GM21367 (cell line): Measurements from ENCODE around the gene LBHD2.
"Not testable (repeated sequence)": the region's sequence is repeated elsewhere in the genome, so short reads cannot be mapped to it uniquely, and the experiment has no call there.

ENCODE experiments used
- ATAC-seq: cut with Tn5 transposase; IDR thresholded peaks from one replicate; pipeline ENCODE4 v1.9.1; 2021; ENCODE audit not compliant: unreplicated experiment

The LBHD2 gene

DNA sequence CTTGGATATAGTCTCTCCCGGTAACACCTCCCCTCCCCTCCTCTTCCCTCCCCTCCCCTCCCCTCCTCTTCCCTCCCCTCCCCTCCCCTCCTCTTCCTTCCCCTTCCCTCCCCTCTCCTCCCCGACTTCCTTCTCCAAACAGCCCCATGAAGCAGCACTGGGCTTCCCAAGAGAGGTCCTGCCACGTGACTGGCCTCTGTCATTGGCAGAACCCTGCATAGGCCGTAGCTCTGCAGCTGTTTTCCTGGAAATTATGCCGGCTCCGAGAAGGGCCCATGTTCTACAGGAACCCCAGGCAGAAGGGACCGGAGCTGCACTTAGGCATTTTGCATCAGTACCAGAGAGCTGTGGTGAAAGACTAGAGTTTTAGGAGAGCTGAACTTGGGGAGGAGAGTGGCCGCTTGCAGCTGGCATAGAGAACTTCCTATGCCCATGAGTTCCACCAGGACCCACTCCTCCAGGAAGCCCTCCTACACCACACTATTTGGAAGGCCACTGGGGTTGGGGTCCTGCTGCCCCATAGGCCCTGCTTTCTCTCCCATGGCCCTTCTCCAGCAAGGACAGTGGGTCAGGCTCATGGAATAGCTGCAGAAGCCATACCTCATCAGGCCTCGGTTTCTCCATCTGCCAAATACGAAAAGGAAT lies 34.1 kb downstream of the LBHD2 start:
- ATAC-seq: no peak

DNA sequence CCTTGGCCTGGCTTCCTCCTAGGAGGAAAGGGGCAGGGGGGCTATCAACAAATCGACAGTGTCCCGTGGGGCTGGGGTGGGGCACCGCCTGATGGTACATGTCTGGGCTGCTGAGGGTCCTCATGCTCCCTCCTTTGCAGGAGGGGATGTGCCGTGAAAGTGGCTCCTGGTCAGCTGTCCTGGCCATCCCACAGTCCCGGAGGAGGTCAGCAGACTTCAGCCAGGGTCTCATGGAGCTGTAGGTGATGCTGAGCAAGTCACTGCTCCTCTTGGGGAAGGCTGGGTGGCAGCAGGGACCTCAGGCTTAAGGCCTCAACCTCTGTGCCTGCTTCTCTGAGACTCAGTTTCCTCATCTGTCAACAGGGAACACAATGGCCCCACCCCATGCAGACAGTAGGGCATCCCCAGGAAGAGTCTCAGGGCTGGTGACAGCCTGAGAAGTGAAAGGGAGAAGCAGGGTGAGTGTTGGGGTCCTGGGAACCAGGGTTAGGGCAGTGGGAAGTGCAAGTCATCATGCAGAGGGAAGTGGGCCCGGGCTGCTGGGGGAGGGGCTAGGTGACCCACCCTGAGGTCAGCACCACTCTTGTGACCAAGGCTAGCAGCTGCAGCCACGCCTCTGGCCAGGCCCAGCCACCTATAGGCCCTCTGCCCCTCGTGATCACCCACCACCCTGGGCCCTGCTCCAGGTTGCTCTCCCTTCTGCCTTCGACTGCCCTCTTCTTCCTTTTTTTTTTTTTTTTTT lies 34.8 kb downstream of the LBHD2 start:
- no peak for ATAC-seq

DNA sequence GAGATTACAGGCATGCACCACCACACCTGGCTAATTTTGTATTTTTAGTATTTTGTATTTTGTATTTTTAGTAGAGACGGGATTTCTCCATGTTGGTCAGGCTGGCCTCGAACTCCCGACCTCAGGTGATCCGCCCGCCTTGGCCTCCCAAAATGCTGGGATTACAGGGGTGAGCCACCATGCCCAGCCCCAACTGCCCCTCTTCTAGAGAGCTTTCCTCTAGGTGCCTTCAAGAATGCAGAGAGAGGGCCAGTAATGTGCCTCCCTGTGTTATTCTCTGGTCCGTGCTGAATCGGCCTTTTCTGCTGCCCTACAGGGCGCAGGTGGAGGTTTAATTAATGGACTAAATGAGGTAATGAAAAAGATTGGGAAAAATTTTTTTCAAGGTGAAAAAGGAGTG lies 35.5 kb downstream of the LBHD2 start:
- not testable (repeated sequence) for ATAC-seq

DNA sequence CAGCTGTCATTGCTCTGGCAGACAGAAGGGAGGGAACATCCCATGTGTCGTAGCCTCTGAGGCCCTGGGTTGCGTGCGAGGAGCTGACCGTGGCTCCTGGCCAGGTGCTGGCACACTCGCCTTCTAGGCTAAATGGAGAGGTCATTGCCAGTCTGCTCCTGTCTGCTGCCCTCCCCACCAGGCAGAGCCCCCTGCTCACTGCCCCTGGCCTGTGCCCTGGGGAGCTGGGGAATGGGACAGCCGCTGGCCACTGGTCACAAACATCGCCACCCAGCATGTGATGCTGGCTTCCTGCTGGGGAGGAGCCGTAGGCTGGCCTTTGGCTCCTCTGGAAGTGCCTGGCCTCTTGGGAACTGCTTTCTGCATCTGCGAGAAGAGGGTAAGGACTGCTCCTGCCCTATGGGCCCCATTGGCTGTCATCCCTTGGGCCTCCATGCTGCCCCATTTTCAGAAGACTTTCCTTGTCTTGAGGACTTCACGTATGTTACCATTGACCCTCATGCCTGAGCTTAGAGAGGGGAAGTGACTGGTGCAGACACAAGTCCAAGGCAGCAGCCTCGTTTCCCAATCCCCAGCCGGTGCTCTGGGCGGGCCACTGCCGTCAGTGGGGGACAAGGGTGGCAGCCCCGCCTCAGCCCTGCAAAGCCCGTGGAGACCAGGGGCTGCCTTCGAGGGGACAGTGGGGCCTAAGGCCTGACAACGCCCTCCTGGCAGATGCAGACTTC lies 37.3 kb downstream of the LBHD2 start:
- no peak for ATAC-seq

DNA sequence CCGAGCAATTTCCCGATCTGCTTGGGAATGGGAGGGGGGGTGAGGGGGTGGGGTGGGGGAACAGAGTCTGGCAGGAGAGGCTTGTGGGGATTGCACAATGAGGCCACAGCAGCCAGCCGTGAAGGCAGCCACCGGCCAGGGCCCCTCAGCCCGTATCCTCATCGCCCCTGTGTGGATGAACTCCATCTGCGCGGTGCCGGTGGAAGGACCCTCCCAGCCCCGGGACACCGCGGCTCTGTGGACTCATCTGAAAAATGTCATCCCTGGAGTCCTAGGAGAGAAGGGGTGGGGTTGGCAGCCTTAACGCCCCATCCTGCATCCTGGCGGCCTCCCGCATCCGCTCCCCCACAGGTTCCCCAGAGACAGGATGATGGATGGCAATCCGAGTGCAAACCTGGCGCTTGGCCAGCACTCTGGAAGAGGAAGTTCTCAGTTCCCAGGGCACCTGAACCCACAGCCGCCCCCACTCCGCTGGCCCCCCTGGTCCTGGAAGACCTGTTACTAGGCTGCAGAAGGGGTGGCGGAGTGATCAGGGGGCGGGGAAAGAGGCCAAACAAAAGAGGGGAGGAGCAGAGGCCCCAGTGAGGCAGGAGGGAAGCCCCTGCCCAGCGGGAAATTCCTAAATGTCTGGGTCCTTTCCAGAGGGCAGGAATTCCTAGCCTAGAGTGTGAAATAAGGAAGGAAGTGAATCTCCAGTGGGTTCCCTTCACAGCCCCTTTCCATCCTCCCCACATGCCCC lies 38.0 kb downstream of the LBHD2 start:
- ATAC-seq: no peak

DNA sequence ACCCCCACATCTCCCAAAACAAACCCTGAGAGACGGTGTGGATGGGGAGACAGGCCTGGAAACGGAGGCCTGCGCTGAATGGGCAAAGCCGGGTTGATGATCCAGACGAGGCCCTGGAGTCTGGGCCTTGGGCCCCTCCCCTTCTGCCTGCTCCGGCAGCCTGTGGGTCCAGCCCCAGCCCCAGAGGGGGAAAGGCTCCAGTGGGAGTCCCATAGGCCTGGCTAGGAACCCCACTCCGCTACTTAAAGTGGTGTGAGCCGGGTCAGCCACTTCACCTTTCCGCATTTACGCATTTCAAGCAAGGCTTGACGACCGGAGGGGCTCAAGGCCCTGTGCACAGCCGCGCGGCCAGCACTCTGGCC lies 38.6 kb downstream of the LBHD2 start:
- no peak for ATAC-seq

DNA sequence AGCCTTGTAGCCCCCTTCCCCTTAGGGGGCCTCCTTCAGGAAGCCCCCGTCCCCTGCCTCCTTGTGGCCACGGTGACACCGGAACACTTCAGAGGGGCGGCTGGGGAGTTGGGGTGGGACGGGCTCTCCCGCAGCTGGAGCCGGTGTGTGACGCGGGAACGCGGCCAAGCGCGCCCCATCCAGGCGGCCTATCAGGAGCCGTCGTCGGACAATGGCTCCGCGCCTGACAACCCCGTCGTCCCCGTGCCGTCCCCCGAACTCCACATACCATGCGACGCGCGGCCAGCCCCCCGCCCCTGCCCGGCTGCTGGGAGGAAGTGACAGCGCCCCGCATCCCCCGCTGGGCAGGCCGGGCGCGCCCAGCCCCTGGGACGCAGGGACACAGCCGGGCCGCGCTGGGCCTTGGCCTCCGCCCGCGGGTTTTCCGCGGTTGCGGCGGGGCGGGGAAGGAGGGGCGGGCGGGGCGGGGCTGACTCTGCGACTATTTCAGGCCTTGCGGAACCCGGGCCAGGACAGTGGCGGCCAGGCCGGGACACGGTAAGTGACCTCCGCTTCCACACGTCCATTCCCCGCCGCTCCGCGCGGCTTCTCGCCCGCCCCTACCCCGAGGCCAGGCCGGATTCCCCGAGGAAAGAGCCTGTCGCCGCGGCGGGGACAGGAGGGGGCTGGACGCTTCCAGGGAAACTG lies 39.1 kb downstream of the LBHD2 start, which contains the start of gene TNFAIP2:
Gene TNFAIP2 (plus strand): TSS at position 515 of the 687 bp plus-strand sequence. CDS start 2,997 bp downstream, outside the sequence.
- ATAC-seq: no peak

DNA sequence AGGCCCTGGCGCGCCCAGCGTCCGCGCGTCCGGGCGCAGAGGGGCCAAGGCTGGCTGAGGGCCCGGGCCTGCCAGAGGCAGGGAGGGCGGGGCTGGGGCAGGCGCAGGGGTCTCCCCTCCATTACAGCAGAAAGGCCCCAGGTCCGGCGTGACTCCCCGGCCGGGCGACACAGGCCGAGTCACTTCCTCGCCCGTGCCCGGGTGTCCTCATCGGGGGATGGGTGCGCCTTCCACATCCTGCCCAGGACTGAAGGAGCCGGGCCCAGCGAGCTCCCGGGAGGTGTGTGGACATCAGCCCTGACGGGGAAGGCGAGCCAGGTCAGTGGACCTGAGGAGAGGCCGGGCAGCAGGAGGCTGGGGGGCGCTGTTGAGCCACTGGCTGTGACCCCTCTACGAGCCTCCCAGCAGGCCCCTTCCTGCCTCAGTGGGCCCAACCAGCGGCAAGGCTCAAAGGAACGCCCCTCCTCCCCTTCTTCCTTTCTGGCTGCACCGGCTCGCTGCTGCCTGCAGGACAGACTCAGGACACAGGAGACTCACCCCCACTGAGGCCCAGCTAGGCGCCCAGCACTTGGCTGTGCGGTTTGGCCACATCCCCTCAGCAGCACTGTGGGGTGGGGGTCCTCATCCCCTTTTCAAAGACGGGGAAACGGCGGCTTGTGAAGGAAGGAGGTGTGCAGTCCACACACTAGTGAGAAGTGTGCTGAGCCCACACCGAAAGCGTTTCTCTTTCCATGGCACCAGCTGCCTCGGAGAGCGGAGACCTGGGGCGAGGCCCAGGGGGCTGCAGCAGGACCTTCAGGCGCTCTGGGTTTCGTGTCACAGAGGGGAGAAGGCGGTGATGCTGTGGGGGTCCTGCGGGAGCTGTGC lies 39.9 kb downstream of the LBHD2 start:
- ATAC-seq: no peak

DNA sequence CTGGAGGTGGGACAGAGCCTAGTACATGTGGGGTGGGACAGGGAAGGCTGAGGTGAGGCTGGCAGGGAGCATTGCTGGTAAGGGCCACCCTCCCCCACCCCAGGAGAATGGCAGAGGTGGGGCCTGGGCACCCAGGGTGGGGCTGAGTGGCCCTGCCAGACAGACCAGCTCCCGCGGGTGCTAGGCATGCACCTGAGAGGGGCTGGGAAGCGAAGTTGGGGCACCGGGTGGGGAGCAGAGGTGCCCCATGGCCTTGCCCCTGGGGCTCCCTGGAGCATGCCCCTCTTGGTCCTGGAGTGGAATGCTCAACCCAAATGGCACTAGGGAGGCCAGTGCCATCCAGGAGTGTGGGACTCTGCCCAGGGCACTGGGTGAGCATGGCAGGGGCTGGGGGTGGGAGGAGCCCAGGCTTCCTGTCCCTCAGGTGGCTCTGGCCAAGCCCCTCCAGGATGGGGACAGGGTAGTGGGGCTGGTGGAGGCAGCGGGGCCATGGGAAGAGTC lies 40.5 kb downstream of the LBHD2 start:
- no peak for ATAC-seq

DNA sequence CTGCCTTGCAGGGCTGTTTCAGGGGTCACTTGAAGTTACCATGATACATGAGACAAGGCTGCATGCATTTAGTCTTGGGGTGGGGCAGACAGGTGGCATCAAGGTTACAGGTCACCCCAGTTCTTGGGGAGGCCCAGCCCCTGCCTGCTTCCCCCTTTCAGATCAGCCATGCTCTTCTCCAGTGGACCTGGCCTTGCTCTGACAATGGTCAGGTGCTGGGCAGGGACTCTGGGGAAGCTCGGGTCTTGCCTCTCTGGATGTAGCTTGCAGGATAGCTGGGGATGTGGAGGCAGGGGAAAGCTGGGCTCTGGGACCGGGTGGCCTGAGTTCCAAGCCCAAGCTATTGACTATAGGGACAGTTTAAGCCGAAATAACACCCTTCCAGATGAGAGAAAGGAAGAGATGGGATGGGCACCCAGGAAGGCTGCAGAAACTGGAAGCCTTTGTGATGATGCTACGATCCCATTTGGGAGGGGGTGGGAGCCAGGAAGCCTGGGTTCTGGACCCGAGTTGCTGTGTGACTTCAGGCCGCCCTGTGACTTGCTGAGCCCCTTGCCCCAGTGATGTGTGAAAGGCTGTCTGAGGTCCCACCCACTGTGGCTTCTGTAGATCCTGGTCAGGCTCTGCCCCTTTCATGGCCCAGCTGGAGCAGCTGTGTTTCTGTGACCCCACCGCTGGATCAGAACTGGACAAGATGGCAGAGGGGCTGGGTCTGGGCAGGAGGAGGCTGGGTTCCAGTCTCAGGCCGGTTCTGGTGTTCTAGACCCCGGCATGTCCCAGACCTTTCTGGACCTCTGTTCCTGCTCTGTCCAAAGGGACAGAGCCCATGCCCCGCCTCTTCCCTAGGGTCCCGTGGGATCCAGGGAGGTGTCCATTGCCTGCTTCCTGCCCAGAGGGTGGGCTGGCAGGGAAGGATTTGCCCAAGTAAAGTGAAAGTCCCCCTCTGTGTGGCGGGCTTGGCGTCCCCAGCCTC lies 41.4 kb downstream of the LBHD2 start:
- ATAC-seq: no peak

DNA sequence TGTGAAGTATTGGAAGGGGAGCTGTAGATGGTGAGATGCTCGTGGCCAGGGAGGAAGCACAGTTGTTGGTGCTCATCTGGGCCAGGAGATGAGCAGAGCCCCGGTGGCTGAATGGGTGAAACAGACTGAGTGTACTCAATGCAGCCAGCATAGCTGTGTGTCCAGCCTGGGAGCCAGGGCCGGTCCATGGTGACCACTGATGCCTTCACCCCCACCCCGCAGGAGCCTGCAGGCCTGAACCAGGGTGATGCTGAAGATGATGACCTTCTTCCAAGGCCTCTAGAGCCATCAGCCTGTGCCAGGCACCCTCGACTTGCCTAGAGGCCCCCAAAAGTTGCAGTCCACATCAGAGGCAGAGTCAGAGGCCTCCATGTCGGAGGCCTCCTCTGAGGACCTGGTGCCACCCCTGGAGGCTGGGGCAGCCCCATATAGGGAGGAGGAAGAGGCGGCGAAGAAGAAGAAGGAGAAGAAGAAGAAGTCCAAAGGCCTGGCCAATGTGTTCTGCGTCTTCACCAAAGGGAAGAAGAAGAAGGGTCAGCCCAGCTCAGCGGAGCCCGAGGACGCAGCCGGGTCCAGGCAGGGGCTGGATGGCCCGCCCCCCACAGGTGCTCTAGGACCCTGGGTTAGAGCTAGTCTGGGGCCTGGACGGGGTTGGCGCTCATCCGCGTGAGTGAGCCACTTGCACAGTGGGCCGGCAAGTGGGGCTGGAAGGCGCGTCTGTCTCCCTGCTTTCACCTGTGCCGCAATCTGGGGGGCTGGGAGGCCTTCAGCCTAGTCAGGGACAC lies 42.3 kb downstream of the LBHD2 start:
- no peak for ATAC-seq

DNA sequence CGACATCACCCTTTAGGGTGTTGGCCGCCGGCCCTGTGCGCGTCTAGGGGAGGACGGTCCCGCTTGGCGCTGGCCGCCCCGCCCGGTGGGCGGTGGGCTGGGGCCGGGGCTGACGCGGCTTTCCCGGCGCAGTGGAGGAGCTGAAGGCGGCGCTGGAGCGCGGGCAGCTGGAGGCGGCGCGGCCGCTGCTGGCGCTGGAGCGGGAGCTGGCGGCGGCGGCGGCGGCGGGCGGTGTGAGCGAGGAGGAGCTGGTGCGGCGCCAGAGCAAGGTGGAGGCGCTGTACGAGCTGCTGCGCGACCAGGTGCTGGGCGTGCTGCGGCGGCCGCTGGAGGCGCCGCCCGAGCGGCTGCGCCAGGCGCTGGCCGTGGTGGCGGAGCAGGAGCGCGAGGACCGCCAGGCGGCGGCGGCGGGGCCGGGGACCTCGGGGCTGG lies 42.9 kb downstream of the LBHD2 start:
- ATAC-seq: no peak

DNA sequence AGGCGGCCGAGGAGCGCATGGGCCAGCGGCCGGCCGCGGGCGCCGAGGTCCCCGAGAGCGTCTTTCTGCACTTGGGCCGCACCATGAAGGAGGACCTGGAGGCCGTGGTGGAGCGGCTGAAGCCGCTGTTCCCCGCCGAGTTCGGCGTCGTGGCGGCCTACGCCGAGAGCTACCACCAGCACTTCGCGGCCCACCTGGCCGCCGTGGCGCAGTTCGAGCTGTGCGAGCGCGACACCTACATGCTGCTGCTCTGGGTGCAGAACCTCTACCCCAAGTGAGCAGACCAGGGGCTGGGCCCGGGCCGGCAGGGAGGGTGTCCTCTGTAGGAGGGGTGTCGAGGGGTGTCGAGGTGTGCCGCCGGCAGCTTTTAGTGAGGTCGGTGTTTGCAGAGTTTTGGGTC lies 43.3 kb downstream of the LBHD2 start:
- ATAC-seq: no peak

DNA sequence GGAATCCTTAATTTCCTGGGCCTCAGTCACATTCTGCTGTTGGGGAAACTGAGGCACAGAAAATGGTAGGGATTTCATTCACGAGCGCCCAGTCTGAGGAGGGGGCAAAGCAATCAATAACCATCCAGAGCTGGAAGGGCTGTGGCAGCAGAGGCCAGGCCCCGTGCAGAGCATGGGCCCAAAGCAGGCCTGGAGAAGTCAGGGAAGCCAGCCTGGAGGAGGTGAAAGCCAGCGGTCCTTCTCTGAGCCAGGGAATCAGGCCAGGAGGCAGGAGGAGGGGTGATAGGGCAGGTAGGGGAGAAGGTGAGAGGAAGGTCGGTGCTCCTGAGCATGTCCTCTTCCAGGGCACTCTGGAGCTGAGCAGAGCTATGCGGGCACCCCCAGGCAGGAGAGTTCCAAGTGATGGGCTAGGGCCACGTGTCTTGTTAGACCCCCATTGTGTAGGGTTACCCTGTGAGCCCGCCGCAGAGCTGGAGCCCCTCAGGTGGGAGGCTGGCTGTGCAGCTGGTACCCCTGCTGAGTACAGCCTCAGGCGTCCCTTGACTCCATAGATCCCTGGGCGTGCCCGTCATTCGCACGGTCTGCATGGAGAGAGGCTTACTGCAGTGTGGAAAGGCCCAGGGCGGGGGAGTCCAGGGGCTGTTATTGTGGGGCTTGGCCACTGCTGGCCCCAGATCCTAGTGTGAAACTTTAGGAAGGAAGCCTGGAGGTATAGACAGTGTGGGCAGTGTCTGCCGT lies 44.0 kb downstream of the LBHD2 start:
- no peak for ATAC-seq

DNA sequence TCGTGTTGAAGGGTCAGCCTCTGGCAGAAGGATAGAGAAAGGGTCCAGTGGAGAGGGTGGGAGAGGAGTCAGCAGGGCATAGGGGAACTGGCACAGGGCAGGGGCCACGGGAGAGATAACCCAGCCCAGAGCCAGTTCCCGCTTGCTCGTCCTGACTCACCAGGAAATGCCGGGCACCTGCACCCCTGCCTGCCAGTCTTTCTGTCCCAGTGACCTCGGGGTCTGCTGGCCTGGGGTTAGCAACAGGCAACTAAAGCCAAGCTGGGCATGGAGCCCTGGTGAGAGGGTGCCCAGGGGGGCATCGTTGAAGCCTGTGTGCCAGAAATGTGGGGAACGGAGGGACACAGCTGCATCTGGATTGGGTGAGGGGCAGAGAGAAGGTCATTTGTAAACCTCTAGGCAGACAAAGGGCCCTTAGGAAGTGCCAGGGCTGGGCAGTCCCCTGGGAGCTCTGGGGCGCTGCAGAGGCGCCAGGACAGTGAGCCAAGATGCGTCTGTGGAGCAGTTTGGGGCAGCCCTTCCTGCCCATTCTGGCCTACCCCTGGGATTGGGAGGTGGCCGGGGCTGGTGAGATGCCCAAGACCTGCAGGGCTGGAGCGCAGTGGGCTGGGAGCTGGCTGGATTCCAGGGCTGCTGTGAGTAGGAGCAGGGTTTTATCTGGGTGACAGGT lies 44.8 kb downstream of the LBHD2 start:
- no peak for ATAC-seq

DNA sequence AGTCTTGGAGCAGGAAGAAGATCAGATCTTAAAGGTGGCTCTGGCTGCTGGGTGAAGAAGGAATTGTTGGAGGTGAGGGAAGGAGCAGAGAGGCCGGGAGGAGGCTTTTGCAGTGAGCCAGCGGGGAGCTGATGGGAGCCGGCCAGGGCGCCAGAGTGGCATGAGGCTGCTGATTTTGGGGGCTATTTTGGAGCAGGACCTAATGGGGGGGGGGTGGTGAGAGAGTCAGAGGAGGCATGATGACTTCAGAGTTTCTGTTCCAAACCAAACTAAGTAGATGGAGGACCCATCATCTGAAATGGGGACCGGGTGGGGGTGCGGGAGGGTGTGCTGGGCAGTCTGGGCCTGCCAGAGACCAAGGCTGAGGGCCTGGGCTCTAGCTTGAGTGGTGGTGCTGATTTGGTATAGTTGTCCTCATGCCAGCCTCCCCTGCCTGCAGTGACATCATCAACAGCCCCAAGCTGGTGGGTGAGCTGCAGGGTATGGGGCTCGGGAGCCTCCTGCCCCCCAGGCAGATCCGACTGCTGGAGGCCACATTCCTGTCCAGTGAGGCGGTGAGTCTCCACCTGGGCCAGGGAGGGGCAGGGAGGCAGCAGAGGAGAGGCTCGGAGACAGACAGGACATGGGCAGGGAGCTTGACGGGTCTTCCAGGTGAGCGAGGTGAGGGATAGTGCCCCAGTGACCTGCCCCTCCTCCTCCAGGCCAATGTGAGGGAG lies 45.4 kb downstream of the LBHD2 start:
- ATAC-seq: no peak
